Activated gamma-delta T cell treated with Interleukin-2 at 50 U/mL for 16 hours (primary cell): Measurements from ENCODE around the gene COG6.

ENCODE experiments used
- DNase-seq: peaks from one replicate; pipeline ENCODE4 v3.0.0-alpha.2; 2020

COG6 gene

GRCh38 chr13:39770221-39771090 is 115.0 kb downstream of the COG6 start:
- DNase-seq, result no peak

- DNase-seq, result no peak
Measured at GRCh38 chr13:39773833-39774232, 118.4 kb downstream of the COG6 start.

GRCh38 chr13:39776439-39776838 is 121.0 kb downstream of the COG6 start:
- no peak for DNase-seq

GRCh38 chr13:39777021-39777420 is 121.6 kb downstream of the COG6 start:
- no peak for DNase-seq

- DNase-seq, result no peak
Measured at GRCh38 chr13:39777527-39778061, 122.1 kb downstream of the COG6 start.

- DNase-seq, result peak; percentile 34
Measured at GRCh38 chr13:39779337-39780265, 124.1 kb downstream of the COG6 start.

GRCh38 chr13:39780711-39781110 is 125.2 kb downstream of the COG6 start:
- DNase-seq, result no peak

- no peak for DNase-seq
Measured at GRCh38 chr13:39781381-39781780, 125.9 kb downstream of the COG6 start.

GRCh38 chr13:39783051-39783450 is 127.6 kb downstream of the COG6 start:
- DNase-seq, result no peak

- DNase-seq, result no peak
Measured at GRCh38 chr13:39784347-39784746, 128.9 kb downstream of the COG6 start.

GRCh38 chr13:39786091-39786490 is 130.6 kb downstream of the COG6 start:
- no peak for DNase-seq

GRCh38 chr13:39787086-39787487 is 131.6 kb downstream of the COG6 start:
- DNase-seq, result no peak

GRCh38 chr13:39788102-39788501 is 132.6 kb downstream of the COG6 start:
- DNase-seq, result no peak

GRCh38 chr13:39789451-39789850 is 134.0 kb downstream of the COG6 start:
- DNase-seq, result no peak
